Measurements from ENCODE around the gene FAM177A1.

GRCh38 chr14:35088514-35088913, 42.4 kb downstream of the FAM177A1 start:
- no peak for TF ChIP-seq ZNF837 (tag by site-specific recombination; IDR thresholded peaks at IDR 0.05)
- TF ChIP-seq, protein P1, sequence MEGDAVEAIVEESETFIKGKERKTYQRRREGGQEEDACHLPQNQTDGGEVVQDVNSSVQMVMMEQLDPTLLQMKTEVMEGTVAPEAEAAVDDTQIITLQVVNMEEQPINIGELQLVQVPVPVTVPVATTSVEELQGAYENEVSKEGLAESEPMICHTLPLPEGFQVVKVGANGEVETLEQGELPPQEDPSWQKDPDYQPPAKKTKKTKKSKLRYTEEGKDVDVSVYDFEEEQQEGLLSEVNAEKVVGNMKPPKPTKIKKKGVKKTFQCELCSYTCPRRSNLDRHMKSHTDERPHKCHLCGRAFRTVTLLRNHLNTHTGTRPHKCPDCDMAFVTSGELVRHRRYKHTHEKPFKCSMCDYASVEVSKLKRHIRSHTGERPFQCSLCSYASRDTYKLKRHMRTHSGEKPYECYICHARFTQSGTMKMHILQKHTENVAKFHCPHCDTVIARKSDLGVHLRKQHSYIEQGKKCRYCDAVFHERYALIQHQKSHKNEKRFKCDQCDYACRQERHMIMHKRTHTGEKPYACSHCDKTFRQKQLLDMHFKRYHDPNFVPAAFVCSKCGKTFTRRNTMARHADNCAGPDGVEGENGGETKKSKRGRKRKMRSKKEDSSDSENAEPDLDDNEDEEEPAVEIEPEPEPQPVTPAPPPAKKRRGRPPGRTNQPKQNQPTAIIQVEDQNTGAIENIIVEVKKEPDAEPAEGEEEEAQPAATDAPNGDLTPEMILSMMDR (tag by site-specific recombination; IDR thresholded peaks at IDR 0.05): no peak
- TF ChIP-seq ZNF639 (tag by site-specific recombination; IDR thresholded peaks at IDR 0.05): no peak
- no peak for TF ChIP-seq ZNF645 (tag by site-specific recombination; IDR thresholded peaks at IDR 0.05)
- TF ChIP-seq ZNF423 (tag by site-specific recombination; IDR thresholded peaks at IDR 0.05): no peak
- TF ChIP-seq KLF16 (tag by site-specific recombination; IDR thresholded peaks at IDR 0.05): no peak
- no peak for TF ChIP-seq SP2 (tag by site-specific recombination; IDR thresholded peaks at IDR 0.05)
- no peak for TF ChIP-seq TCF7L2 (IDR thresholded peaks at IDR 0.05; ENCODE audit: borderline replicate concordance, low read depth, low read length)
- no peak for TF ChIP-seq ZNF433 (tag by site-specific recombination; IDR thresholded peaks at IDR 0.05; ENCODE audit: low read depth)
- no peak for TF ChIP-seq KLF8 (tag by site-specific recombination; IDR thresholded peaks at IDR 0.05)
- TF ChIP-seq REST (tag by site-specific recombination; IDR thresholded peaks at IDR 0.05): no peak
- TF ChIP-seq GLIS1 (tag by site-specific recombination; IDR thresholded peaks at IDR 0.05): no peak
